Neural crest cell (in vitro differentiated cells): ENCODE results near the gene NOTCH1. TPM values are rescaled to one million over a fixed set of nuclear protein-coding genes. Genes with fewer than 3 reads are reported as not detected.
"Not testable (repeated sequence)": the region's sequence is repeated elsewhere in the genome, so short reads cannot be mapped to it uniquely, and the experiment has no call there.

Experiments
- DNase-seq: peaks from one replicate; pipeline ENCODE4 v3.0.0; 2021; ENCODE audit warnings: low read depth, mixed read lengths, low spot score
- H3K27ac Mint-ChIP-seq: one replicate; pipeline ENCODE4 v1.8.0; 2021; ENCODE audit warnings: mild to moderate bottlenecking, mixed read lengths; ENCODE audit not compliant: unreplicated experiment
- H3K27me3 Mint-ChIP-seq: 2 replicates; pipeline ENCODE4 v1.8.0; 2021; ENCODE audit warnings: low read depth, mild to moderate bottlenecking, mixed read lengths
- H3K36me3 Mint-ChIP-seq: 2 replicates; pipeline ENCODE4 v1.8.0; 2021; ENCODE audit warnings: low read depth, mild to moderate bottlenecking, mixed read lengths
- H3K4me1 Mint-ChIP-seq: 2 replicates; pipeline ENCODE4 v1.8.0; 2021; ENCODE audit warnings: mixed read lengths
- H3K4me3 Mint-ChIP-seq: one replicate; pipeline ENCODE4 v1.8.0; 2021; ENCODE audit warnings: mild to moderate bottlenecking, mixed read lengths
- H3K9me3 Mint-ChIP-seq: 2 replicates; pipeline ENCODE4 v1.8.0; 2021; ENCODE audit warnings: mixed read lengths
- total RNA-seq: library from RNA; stranded (reverse); gene quantifications from 2 replicates; pipeline ENCODE4 v1.2.1, GENCODE V29; 2021
- TF ChIP-seq, protein P1 (sequence below): fragments of 200-600 bp; sonication (generic); conservative IDR thresholded peaks from 2 replicates; pipeline ENCODE4 v1.5.0; 2021; ENCODE audit warnings: antibody characterized with exemption, mild to moderate bottlenecking

Gene NOTCH1
- total RNA-seq, 1 donor from 2014 or later = 99.7 TPM

- H3K4me3 Mint-ChIP-seq = no peak overlapping the region
- H3K4me1 Mint-ChIP-seq = peaks cover 43% of the 10 kb centered on the region
- no peak for DNase-seq
- TF ChIP-seq, protein P1, sequence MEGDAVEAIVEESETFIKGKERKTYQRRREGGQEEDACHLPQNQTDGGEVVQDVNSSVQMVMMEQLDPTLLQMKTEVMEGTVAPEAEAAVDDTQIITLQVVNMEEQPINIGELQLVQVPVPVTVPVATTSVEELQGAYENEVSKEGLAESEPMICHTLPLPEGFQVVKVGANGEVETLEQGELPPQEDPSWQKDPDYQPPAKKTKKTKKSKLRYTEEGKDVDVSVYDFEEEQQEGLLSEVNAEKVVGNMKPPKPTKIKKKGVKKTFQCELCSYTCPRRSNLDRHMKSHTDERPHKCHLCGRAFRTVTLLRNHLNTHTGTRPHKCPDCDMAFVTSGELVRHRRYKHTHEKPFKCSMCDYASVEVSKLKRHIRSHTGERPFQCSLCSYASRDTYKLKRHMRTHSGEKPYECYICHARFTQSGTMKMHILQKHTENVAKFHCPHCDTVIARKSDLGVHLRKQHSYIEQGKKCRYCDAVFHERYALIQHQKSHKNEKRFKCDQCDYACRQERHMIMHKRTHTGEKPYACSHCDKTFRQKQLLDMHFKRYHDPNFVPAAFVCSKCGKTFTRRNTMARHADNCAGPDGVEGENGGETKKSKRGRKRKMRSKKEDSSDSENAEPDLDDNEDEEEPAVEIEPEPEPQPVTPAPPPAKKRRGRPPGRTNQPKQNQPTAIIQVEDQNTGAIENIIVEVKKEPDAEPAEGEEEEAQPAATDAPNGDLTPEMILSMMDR = no peak
- H3K27me3 Mint-ChIP-seq = peaks cover 5% of the 10 kb centered on the region
- no peaks in the 10 kb centered on the region for H3K9me3 Mint-ChIP-seq
- peak overlapping the region; percentile 45 for H3K27ac Mint-ChIP-seq
- no peaks in the 10 kb centered on the region for H3K36me3 Mint-ChIP-seq
These were observed 30.4 kb upstream of the NOTCH1 start for GRCh38 chr9:136576269-136576626.

- Mint-ChIP-seq H3K27ac (no peak overlapping the region), H3K4me3 (no peak overlapping the region), H3K27me3 (peaks cover 5% of the 10 kb centered on the region), H3K4me1 (peaks cover 48% of the 10 kb centered on the region), H3K36me3 (no peaks in the 10 kb centered on the region), H3K9me3 (no peaks in the 10 kb centered on the region)
- DNase-seq = no peak
- TF ChIP-seq, protein P1 = no peak
These were observed 29.9 kb upstream of the NOTCH1 start for GRCh38 chr9:136575626-136576268.

DNA sequence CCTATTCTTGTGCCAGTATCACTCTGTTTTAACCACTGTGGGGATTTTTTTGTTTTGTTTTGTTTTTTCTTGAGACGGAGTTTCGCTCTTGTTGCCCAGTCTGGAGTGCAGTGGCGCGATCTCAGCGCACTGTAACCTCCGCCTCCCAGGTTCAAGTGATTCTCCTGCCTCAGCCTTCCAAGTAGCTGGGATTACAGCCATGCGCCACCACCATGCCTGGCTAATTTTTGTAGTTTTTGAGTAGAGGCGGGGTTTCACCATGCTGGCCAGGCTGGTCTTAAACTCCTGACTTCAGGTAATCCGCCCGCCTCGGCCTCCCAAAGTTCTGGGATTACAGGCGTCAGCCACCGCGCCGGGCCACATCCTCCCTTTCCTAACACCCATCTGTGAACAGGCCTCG is 28.8 kb upstream of the NOTCH1 start:
- not testable (repeated sequence) for H3K4me3 Mint-ChIP-seq, H3K36me3 Mint-ChIP-seq, H3K9me3 Mint-ChIP-seq, H3K27ac Mint-ChIP-seq, DNase-seq, H3K27me3 Mint-ChIP-seq
- H3K4me1 Mint-ChIP-seq = peaks cover 49% of the 10 kb centered on the region

GRCh38 chr9:136572828-136573625 is 27.2 kb upstream of the NOTCH1 start:
- TF ChIP-seq, protein P1 = no peak
- Mint-ChIP-seq H3K36me3 (no peaks in the 10 kb centered on the region), H3K4me3 (peak overlapping the region; percentile 67), H3K27ac (peak overlapping the region; percentile 47), H3K4me1 (peaks cover 51% of the 10 kb centered on the region), H3K27me3 (peaks cover 3% of the 10 kb centered on the region), H3K9me3 (no peaks in the 10 kb centered on the region)
- DNase-seq = no peak

DNA sequence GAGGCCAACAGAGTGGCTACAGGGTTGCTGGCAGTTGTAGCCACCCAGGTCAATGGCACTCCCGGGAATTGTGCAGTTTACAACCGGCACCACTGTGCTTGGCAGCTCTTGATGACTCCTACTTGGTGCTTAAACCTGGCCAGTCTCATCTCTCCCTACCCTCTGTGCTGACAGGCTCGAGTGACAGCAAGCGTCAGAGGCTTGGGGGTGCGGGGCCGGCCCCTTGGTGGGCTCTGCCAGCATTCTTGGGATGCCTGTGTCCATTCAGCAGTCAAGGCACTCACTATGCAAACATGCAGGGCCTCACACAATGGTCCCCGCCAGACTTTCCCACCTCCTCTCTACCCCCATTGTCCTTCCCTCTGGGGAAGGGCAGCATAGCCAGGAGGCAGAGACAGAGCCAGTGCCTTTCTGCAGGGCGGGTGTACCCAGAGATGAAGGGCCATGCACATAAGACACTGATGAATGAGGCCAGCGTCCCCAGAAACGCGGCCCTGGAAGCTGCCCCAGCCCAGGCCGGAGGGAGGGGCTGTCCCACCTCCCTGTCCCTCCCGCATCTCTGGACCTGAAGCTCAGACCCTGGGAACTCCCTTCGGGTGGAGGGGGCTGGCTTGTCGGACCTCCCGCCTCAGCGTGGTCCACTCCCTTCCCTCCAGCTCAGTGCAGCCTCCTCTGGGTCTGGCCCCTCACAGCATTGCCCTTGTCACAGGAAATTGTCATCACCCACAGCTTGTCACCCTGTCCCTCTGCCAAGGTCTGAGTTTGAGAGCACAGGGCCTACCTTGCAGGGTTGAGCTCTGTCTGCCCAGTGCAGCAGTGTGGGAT is 26.4 kb upstream of the NOTCH1 start:
- Mint-ChIP-seq H3K4me3 (peak overlapping the region; percentile 82), H3K4me1 (peaks cover 54% of the 10 kb centered on the region), H3K27me3 (peaks cover 3% of the 10 kb centered on the region), H3K9me3 (no peaks in the 10 kb centered on the region), H3K27ac (peak overlapping the region; percentile 96), H3K36me3 (no peaks in the 10 kb centered on the region)
- TF ChIP-seq, protein P1 = no peak
- DNase-seq = peak; percentile 57
